Measurements from ENCODE around the gene ARFRP1. TPM values are rescaled to one million over a fixed set of nuclear protein-coding genes. Genes with fewer than 3 reads are reported as not detected.

ARFRP1 gene
- polyA plus RNA-seq, 1 experiment = 23.8 TPM

GRCh38 chr20:63698739-63699465 lies 8.9 kb downstream of the ARFRP1 start:
- Histone ChIP-seq H3K27ac (ENCODE audit: low read depth, low read length) (peak overlapping the region; percentile 96), H3K27me3 (ENCODE audit: control insufficient read depth, insufficient read depth, low read length) (no peaks in the 10 kb centered on the region), H3K9me3 (ENCODE audit: control insufficient read depth, insufficient read depth, low read length) (no peaks in the 10 kb centered on the region; the same call in 1 of the 2 replicates), H3K4me3 (ENCODE audit: low read depth, low read length) (peak overlapping the region; percentile 13; the same call in 1 of the 2 replicates)
- DNase-seq (ENCODE audit: low read depth, low spot score) = peak; percentile 70
- POLR2A ChIA-PET = interaction anchor here (0.5 to 2.4 kb wide), 7 partner anchors 9 to 297 kb away, joined by 3 to 11 read pairs (median 4); partner anchors contain the start of genes ARFRP1, PTK6 and ZGPAT
- CTCF ChIA-PET = interaction anchor here (1.0 kb wide), 1 partner anchor 281 kb away, joined by 3 read pairs; no protein-coding TSS in a partner anchor
- no peak for TF ChIP-seq CTCF (IDR thresholded peaks at IDR 0.05; ENCODE audit: low read depth, low read length)

GRCh38 chr20:63697868-63698545 lies 9.8 kb downstream of the ARFRP1 start:
- DNase-seq (ENCODE audit: low read depth, low spot score) = no peak
- ChIA-PET CTCF (no interaction called here), POLR2A (interaction anchor here (0.5 to 2.4 kb wide), 9 partner anchors 9 to 167 kb away, joined by 3 to 11 read pairs (median 3); partner anchors contain the start of genes ARFRP1, PTK6, TPD52L2 and ZGPAT)
- Histone ChIP-seq H3K9me3 (ENCODE audit: control insufficient read depth, insufficient read depth, low read length) (no peaks in the 10 kb centered on the region; the same call in 1 of the 2 replicates), H3K27me3 (ENCODE audit: control insufficient read depth, insufficient read depth, low read length) (no peaks in the 10 kb centered on the region), H3K27ac (ENCODE audit: low read depth, low read length) (peak overlapping the region; percentile 96), H3K4me3 (ENCODE audit: low read depth, low read length) (no peak overlapping the region)
- TF ChIP-seq CTCF (IDR thresholded peaks at IDR 0.05; ENCODE audit: low read depth, low read length) = no peak

GRCh38 chr20:63697357-63697867 lies 10.4 kb downstream of the ARFRP1 start:
- peak overlapping the region; percentile 36 for H3K4me3 ChIP-seq (ENCODE audit: low read depth, low read length)
- TF ChIP-seq CTCF (IDR thresholded peaks at IDR 0.05; ENCODE audit: low read depth, low read length) = no peak
- CTCF ChIA-PET = no interaction called here
- H3K9me3 ChIP-seq (ENCODE audit: control insufficient read depth, insufficient read depth, low read length) = no peaks in the 10 kb centered on the region; the same call in 1 of the 2 replicates
- no peak overlapping the region for H3K27ac ChIP-seq (ENCODE audit: low read depth, low read length)
- H3K27me3 ChIP-seq (ENCODE audit: control insufficient read depth, insufficient read depth, low read length) = no peaks in the 10 kb centered on the region
- no peak for DNase-seq (ENCODE audit: low read depth, low spot score)
- POLR2A ChIA-PET = interaction anchor here (0.6 to 2.0 kb wide), 6 partner anchors 10 to 168 kb away, joined by 3 to 11 read pairs (median 3); partner anchors contain the start of genes ARFRP1, TPD52L2 and ZGPAT

GRCh38 chr20:63696628-63697356 lies 11.0 kb downstream of the ARFRP1 start, which contains the start of gene TNFRSF6B:
Gene TNFRSF6B (plus strand): TSS chr20:63696652. CDS start chr20:63696768, 116 bp downstream.
- no peak for DNase-seq (ENCODE audit: low read depth, low spot score)
- Histone ChIP-seq H3K4me3 (ENCODE audit: low read depth, low read length) (peak within 1 kb of the TSS; percentile 36), H3K27ac (ENCODE audit: low read depth, low read length) (no peak within 1 kb of the TSS), H3K27me3 (ENCODE audit: control insufficient read depth, insufficient read depth, low read length) (no peaks in the 10 kb centered on the region), H3K9me3 (ENCODE audit: control insufficient read depth, insufficient read depth, low read length) (no peaks in the 10 kb centered on the region; the same call in 1 of the 2 replicates)
- ChIA-PET POLR2A (interaction anchor here (0.6 to 1.5 kb wide), 6 partner anchors 10 to 168 kb away, joined by 3 to 4 read pairs (median 4); partner anchors contain the start of gene TPD52L2), CTCF (no interaction called here)
- TF ChIP-seq CTCF (IDR thresholded peaks at IDR 0.05; ENCODE audit: low read depth, low read length) = no peak
